HCT116 (cell line): ENCODE results near the gene ACKR3. TPM values are rescaled to one million over a fixed set of nuclear protein-coding genes. Genes with fewer than 3 reads are reported as not detected.

Experiments used
- ATAC-seq: fragments of 200-7000 bp; cut with Tn5 transposase; 2 replicates; pipeline ENCODE4 v1.9.1; 2020; ENCODE audit warnings: mild to moderate bottlenecking, moderate library complexity
- BruUV-seq: library from RNA; stranded (reverse); fragments of 400-500 nt; replicated peaks from 2 replicates; lab custom pipeline; 2021; lab: Mats Ljungman, UMichigan
- CTCF ChIA-PET: fragments of 300-600 bp; sonication (Branson Sonifier 250); formaldehyde crosslinking; loops from one replicate; lab custom pipeline; 2021; ENCODE audit warnings: antibody characterized with exemption; lab: Charles Lee
- POLR2A ChIA-PET: fragments of 300-600, 350-600 bp; sonication (Branson Sonifier 250); formaldehyde crosslinking; loops from one replicate; lab custom pipeline; 2021; ENCODE audit warnings: antibody characterized with exemption; lab: Charles Lee
- RAD21 ChIA-PET, 2 experiments: fragments of 300-600 bp; sonication (Branson Sonifier 250); formaldehyde crosslinking; loops; one replicate each; lab custom pipeline; 2023; ENCODE audit warnings: low total read pairs in 2 of 2; ENCODE audit not compliant: uncharacterized antibody in 2 of 2, unreplicated experiment in 2 of 2, low non-redundant PET in 1 of 2; lab: Charles Lee
- DNase-seq: peaks from one replicate; pipeline ENCODE4 v3.0.0-alpha.2; 2010; ENCODE audit warnings: low read depth, low spot score
- H2AFZ ChIP-seq: fragments of 200-600 bp; shearing (Covaris generic), sonication (generic); 2 replicates; pipeline ENCODE4 v1.6.1; 2017; ENCODE audit warnings: low read depth, mixed run types, mixed read lengths, antibody characterized with exemption, low read length; ENCODE audit not compliant: poor library complexity, severe bottlenecking
- H3K27ac ChIP-seq: 2 replicates; pipeline ENCODE4 v1.5.1; 2012; ENCODE audit warnings: low read depth, low read length
- H3K27me3 ChIP-seq: fragments of 200-600 bp; sonication (generic); 2 replicates; pipeline ENCODE4 v1.6.1; 2016; ENCODE audit warnings: mixed run types, low read length, mixed read lengths; ENCODE audit not compliant: insufficient read depth
- H3K36me3 ChIP-seq, 2 experiments: fragments of 200-500 bp in 1 of 2; fragments of 200-600 bp in 1 of 2; sonication (Bioruptor generic) in 1 of 2; sonication (generic) in 1 of 2; 2 replicates each; pipeline versions ENCODE4 v1.5.1 to v1.6.1; 2014 to 2016; ENCODE audit warnings: low read length in 2 of 2, inconsistent platforms in 1 of 2, mixed read lengths in 1 of 2, mixed run types in 1 of 2; ENCODE audit not compliant: insufficient read depth in 2 of 2, control insufficient read depth in 1 of 2
- H3K4me1 ChIP-seq, 2 experiments: fragments of 200-600 bp in 1 of 2; sonication (generic) in 1 of 2; 2 replicates each; pipeline versions ENCODE4 v1.5.1 to v1.6.1; 2012 to 2017; ENCODE audit warnings: low read length in 2 of 2, inconsistent platforms in 1 of 2, mild to moderate bottlenecking in 1 of 2, mixed read lengths in 1 of 2, mixed run types in 1 of 2, moderate library complexity in 1 of 2; ENCODE audit not compliant: insufficient read depth in 2 of 2, control insufficient read depth in 1 of 2
- H3K4me2 ChIP-seq: fragments of 200-600 bp; sonication (generic); 2 replicates; pipeline ENCODE4 v1.6.1; 2017; ENCODE audit warnings: mixed run types, low read length, mixed read lengths
- H3K4me3 ChIP-seq, 2 experiments: fragments of 200-600 bp in 1 of 2; sonication (generic) in 1 of 2; replicated peaks in 1 of 2; 2 replicates each; pipeline ENCODE4 v1.5.1; 2011 to 2016; ENCODE audit warnings: low read length in 2 of 2, control low read depth in 1 of 2, low read depth in 1 of 2, mild to moderate bottlenecking in 1 of 2, mixed read lengths in 1 of 2, mixed run types in 1 of 2
- H3K79me2 ChIP-seq: fragments of 200-600 bp; sonication (generic); 2 replicates; pipeline ENCODE4 v1.6.1; 2017; ENCODE audit warnings: mild to moderate bottlenecking, mixed run types, low read length, moderate library complexity, mixed read lengths; ENCODE audit not compliant: insufficient read depth
- H3K9ac ChIP-seq: fragments of 200-600 bp; sonication (generic); 2 replicates; pipeline ENCODE4 v1.6.1; 2016; ENCODE audit warnings: low read length, mixed read lengths
- H3K9me2 ChIP-seq: fragments of 200-600 bp; sonication (generic), shearing (Covaris generic); 2 replicates; pipeline ENCODE4 v1.6.1; 2017; ENCODE audit warnings: mixed run types, mild to moderate bottlenecking, moderate library complexity; ENCODE audit not compliant: insufficient read depth
- H3K9me3 ChIP-seq, 2 experiments: fragments of 200-500 bp in 1 of 2; fragments of 200-600 bp in 1 of 2; sonication (Bioruptor generic) in 1 of 2; sonication (generic) in 1 of 2; 2 replicates each; pipeline ENCODE4 v1.6.1; 2014 to 2017; ENCODE audit warnings: low read length in 2 of 2, mixed read lengths in 2 of 2, inconsistent platforms in 1 of 2, low read depth in 1 of 2, mild to moderate bottlenecking in 1 of 2, mixed run types in 1 of 2, moderate library complexity in 1 of 2; ENCODE audit not compliant: control insufficient read depth in 1 of 2, insufficient read depth in 1 of 2
- H4K20me1 ChIP-seq: fragments of 200-600 bp; sonication (generic), shearing (Covaris generic); 2 replicates; pipeline ENCODE4 v1.6.1; 2017; ENCODE audit warnings: mixed run types, mild to moderate bottlenecking, moderate library complexity; ENCODE audit not compliant: insufficient read depth
- EZH2phosphoT487 ChIP-seq: fragments of 200-600 bp; IDR thresholded peaks from 2 replicates; pipeline ENCODE4 v1.6.1; 2018; ENCODE audit warnings: antibody characterized with exemption, borderline replicate concordance
- FOSL1 ChIP-seq: IDR thresholded peaks from 2 replicates; pipeline ENCODE4 v1.6.1; 2012; ENCODE audit warnings: low read depth
- JUND ChIP-seq: IDR thresholded peaks from 2 replicates; pipeline ENCODE4 v1.6.1; 2012
- POLR2AphosphoS5 ChIP-seq: IDR thresholded peaks from 2 replicates; pipeline ENCODE4 v1.6.1; 2011; ENCODE audit warnings: mild to moderate bottlenecking, low read depth, low read length, moderate library complexity
- REST ChIP-seq: IDR thresholded peaks from 2 replicates; pipeline ENCODE4 v1.6.1; 2012; ENCODE audit warnings: low read depth
- SP1 ChIP-seq: IDR thresholded peaks from 2 replicates; pipeline ENCODE4 v1.6.1; 2012; ENCODE audit warnings: low read depth
- ZFX ChIP-seq: fragments of 450-650 bp; IDR thresholded peaks from 2 replicates; pipeline ENCODE4 v1.6.1; 2017
- ZNF274 ChIP-seq: fragments of 200-500 bp; sonication (Bioruptor generic); IDR thresholded peaks from 2 replicates; pipeline ENCODE4 v1.6.1; 2014; ENCODE audit warnings: mild to moderate bottlenecking, low read depth, low read length, inconsistent platforms
- intact Hi-C: fragments of 100-400 bp; cut with micrococcal nuclease; formaldehyde crosslinking; loops from 2 replicates; pipeline ENCODE4 v1.10.0; 2022
- total RNA-seq: library from RNA; stranded (reverse); gene quantifications from one replicate; pipeline ENCODE4 v1.2.1, GENCODE V29; 2021; ENCODE audit not compliant: unreplicated experiment

Gene ACKR3
- total RNA-seq, 1 experiment from 2014 or later = 0.20 TPM

GRCh38 chr2:236530512-236530911 lies 39.1 kb upstream of the ACKR3 start (continued):
- TF ChIP-seq EZH2phosphoT487 (no peak), POLR2AphosphoS5 (no peak), ZNF274 (no peak), ZFX (no peak)

GRCh38 chr2:236531195-236531594 lies 38.4 kb upstream of the ACKR3 start:
- RAD21 ChIA-PET = no interaction called here
- intact Hi-C loops = no loop called here
- BruUV-seq = no TSS peak
- no peaks in the 10 kb centered on the region for H3K9me2 ChIP-seq
- H4K20me1 ChIP-seq = no peaks in the 10 kb centered on the region
- H3K27me3 ChIP-seq = peaks cover 38% of the 10 kb centered on the region; the same call in 1 of the 2 replicates
- DNase-seq (no peak), ATAC-seq (no peak)
- CTCF ChIA-PET = interaction anchor here (2.2 kb wide), 1 partner anchor 16 kb away, joined by 5 read pairs; no protein-coding TSS in a partner anchor
- no peak overlapping the region for H3K4me3 ChIP-seq
- POLR2A ChIA-PET = no interaction called here
- no peak overlapping the region for H3K9ac ChIP-seq
- H3K79me2 ChIP-seq = no peaks in the 10 kb centered on the region
- no peak overlapping the region for H3K27ac ChIP-seq
- H3K4me2 ChIP-seq = no peak overlapping the region
- H3K9me3 ChIP-seq = no peaks in the 10 kb centered on the region
- H2AFZ ChIP-seq = no peak overlapping the region
- H3K4me1 ChIP-seq = no peaks in the 10 kb centered on the region
- no peaks in the 10 kb centered on the region for H3K36me3 ChIP-seq
- TF ChIP-seq EZH2phosphoT487 (no peak), SP1 (no peak), REST (no peak), JUND (no peak), FOSL1 (no peak)
